ENCODE data around the gene ACTR6. TPM values are rescaled to one million over a fixed set of nuclear protein-coding genes. Genes with fewer than 3 reads are reported as not detected.

ACTR6 gene
- total and polyA plus RNA-seq, 2 of the 4 experiments (the other 2 are of a cell fraction), result 9.7 to 10.2 TPM

DNA sequence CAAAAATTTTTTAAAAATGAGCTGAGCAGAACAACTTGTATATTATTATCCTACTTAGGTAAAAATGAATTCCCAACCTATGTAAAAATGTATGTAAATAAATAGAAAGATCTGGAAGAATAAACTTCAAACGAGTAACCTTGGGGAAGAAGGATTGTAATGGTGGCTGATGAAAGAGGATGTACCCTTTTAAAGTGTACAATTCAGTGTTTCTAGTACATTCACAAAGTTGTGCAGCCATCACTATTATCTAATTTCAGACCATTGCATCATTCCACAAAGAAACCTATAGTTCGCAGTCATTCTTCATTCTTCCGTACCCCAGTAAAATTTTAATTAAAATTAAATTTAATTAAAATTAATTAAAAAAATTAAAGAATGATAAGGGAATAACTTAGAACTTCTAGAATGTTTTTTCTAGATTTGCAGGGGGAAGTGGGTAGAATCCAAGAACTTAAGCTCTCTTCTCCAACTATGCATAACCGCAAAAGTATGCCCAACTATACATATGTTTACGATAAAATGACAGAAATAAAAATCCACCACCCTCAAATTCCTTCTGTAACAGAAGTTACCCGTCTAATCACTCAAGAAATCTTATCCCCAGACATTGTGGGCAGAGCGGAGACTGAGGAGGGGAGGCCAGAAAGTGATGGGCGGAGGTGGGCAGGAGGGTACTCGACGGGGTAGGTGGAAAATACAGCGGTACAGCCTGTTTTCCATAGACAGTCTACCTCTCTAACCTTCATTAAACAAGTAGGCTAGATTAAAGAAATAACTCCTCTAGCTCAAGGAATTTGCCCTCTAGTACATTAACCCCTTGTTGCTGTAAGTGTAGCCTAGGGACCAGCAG is 65.3 kb downstream of the ACTR6 start:
- Histone ChIP-seq H3K79me1 (ENCODE audit: low read depth in 1 of 2, low read length in 2 of 2) (peaks cover 14 to 17% of the 10 kb centered on the region in 2 experiments; a peak in 3 of 4 replicates), H3K14ac (replicated peaks; ENCODE audit: low read depth, low read length) (0 out of 2 replicates have a peak overlapping the region, but pooled peaks have one; percentile 5), H4K91ac (ENCODE audit: insufficient read depth, low read depth, low read length) (0 out of 2 replicates have a peak overlapping the region, but pooled peaks have one; percentile 10), H4K20me1 (ENCODE audit: insufficient read depth, low read length) (peaks cover 8% of the 10 kb centered on the region), H2AFZ (replicated peaks; ENCODE audit: low read length, poor library complexity) (peak overlapping the region; percentile 98), H2BK5ac (ENCODE audit: low read depth, low read length, poor library complexity, severe bottlenecking) (peak overlapping the region; percentile 6), H3K36me3 (ENCODE audit: control insufficient read depth, insufficient read depth, low read length) (no peaks in the 10 kb centered on the region), H3K4me1 (ENCODE audit: control insufficient read depth, insufficient read depth, low read length) (peaks cover 3% of the 10 kb centered on the region), H4K8ac (ENCODE audit: low read depth in 2 of 2, low read length in 2 of 2) (peak overlapping the region; percentile 61 to 90), H2AK9ac (replicated peaks; ENCODE audit: low read depth, low read length, poor library complexity) (no peak overlapping the region), H3K23ac (ENCODE audit: low read depth, low read length) (no peak overlapping the region), H2BK15ac (ENCODE audit: low read depth, low read length) (peak overlapping the region; percentile 29; the same call in 1 of the 3 replicates), H3K56ac (ENCODE audit: extremely low read depth, insufficient read depth, low read length) (no peak overlapping the region), H3K27me3 (ENCODE audit: control insufficient read depth, insufficient read depth, low read length) (no peaks in the 10 kb centered on the region), H3K4me2 (ENCODE audit: low read depth, low read length) (peak overlapping the region; percentile 69), H2BK20ac (ENCODE audit: low read depth, low read length) (no peak overlapping the region), H3K9ac (ENCODE audit: low read depth, low read length) (peak overlapping the region; percentile 5; the same call in 1 of the 2 replicates), H3K27ac (ENCODE audit: insufficient read depth, low read length) (no peak overlapping the region), H2AK5ac (ENCODE audit: low read depth, low read length) (no peak overlapping the region), H3K4ac (ENCODE audit: low read depth, low read length) (peak overlapping the region; percentile 63), H2BK120ac (ENCODE audit: low read depth, low read length) (no peak overlapping the region), H3K18ac (ENCODE audit: low read depth, low read length) (0 out of 2 replicates have a peak overlapping the region, but pooled peaks have one; percentile 10), H3K9me1 (ENCODE audit: insufficient read depth, low read length) (0 out of 2 replicates have a peak, but pooled peaks cover 3% of the 10 kb centered on the region), H4K5ac (ENCODE audit: low read depth, low read length) (peak overlapping the region; percentile 69), H3K9me3 (ENCODE audit: control insufficient read depth, insufficient read depth, low read length) (no peaks in the 10 kb centered on the region), H3K4me3 (ENCODE audit: insufficient read depth, low read depth, low read length) (peak overlapping the region; percentile 89; the same call in 1 of the 2 replicates)
- ChIA-PET POLR2A (ENCODE audit: unreplicated experiment) (no interaction called here), CTCF (no interaction called here)
- no peak for TF ChIP-seq CHD1 (IDR thresholded peaks at IDR 0.05; ENCODE audit: low read depth, low read length)
- TF ChIP-seq SMC3 (IDR thresholded peaks at IDR 0.05; ENCODE audit: low read depth, low read length), result no peak
- no peak for TF ChIP-seq POLR2A (IDR thresholded peaks at IDR 0.05; ENCODE audit: low read depth, low read length)
- TF ChIP-seq CEBPB (IDR thresholded peaks at IDR 0.05; ENCODE audit: low read depth, low read length), result no peak
- TF ChIP-seq, protein P1, sequence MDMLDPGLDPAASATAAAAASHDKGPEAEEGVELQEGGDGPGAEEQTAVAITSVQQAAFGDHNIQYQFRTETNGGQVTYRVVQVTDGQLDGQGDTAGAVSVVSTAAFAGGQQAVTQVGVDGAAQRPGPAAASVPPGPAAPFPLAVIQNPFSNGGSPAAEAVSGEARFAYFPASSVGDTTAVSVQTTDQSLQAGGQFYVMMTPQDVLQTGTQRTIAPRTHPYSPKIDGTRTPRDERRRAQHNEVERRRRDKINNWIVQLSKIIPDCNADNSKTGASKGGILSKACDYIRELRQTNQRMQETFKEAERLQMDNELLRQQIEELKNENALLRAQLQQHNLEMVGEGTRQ (IDR thresholded peaks at IDR 0.05; ENCODE audit: low read depth, low read length), result no peak
- TF ChIP-seq NFE2L2 (IDR thresholded peaks at IDR 0.05; ENCODE audit: low read depth, low read length), result no peak
- no peak for TF ChIP-seq MAFK (IDR thresholded peaks at IDR 0.05; ENCODE audit: low read depth, low read length)
- no peak for TF ChIP-seq FOS (IDR thresholded peaks at IDR 0.05; ENCODE audit: low read depth, low read length)
- no peak for TF ChIP-seq RCOR1 (IDR thresholded peaks at IDR 0.05; ENCODE audit: insufficient replicate concordance, low read length)
- TF ChIP-seq RAD21 (IDR thresholded peaks at IDR 0.05; ENCODE audit: low read length), result no peak
- TF ChIP-seq, protein P2, sequence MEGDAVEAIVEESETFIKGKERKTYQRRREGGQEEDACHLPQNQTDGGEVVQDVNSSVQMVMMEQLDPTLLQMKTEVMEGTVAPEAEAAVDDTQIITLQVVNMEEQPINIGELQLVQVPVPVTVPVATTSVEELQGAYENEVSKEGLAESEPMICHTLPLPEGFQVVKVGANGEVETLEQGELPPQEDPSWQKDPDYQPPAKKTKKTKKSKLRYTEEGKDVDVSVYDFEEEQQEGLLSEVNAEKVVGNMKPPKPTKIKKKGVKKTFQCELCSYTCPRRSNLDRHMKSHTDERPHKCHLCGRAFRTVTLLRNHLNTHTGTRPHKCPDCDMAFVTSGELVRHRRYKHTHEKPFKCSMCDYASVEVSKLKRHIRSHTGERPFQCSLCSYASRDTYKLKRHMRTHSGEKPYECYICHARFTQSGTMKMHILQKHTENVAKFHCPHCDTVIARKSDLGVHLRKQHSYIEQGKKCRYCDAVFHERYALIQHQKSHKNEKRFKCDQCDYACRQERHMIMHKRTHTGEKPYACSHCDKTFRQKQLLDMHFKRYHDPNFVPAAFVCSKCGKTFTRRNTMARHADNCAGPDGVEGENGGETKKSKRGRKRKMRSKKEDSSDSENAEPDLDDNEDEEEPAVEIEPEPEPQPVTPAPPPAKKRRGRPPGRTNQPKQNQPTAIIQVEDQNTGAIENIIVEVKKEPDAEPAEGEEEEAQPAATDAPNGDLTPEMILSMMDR (conservative IDR thresholded peaks at IDR 0.05; ENCODE audit: low read depth, low read length), result no peak
- TF ChIP-seq, protein P3, sequence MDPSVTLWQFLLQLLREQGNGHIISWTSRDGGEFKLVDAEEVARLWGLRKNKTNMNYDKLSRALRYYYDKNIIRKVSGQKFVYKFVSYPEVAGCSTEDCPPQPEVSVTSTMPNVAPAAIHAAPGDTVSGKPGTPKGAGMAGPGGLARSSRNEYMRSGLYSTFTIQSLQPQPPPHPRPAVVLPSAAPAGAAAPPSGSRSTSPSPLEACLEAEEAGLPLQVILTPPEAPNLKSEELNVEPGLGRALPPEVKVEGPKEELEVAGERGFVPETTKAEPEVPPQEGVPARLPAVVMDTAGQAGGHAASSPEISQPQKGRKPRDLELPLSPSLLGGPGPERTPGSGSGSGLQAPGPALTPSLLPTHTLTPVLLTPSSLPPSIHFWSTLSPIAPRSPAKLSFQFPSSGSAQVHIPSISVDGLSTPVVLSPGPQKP (IDR thresholded peaks at IDR 0.05; ENCODE audit: borderline replicate concordance, low read depth, low read length), result no peak
- in situ Hi-C loops (cut with MboI; ENCODE audit: low sequenced_read_pairs), result no loop called here
- DNase-seq (no peak), ATAC-seq (ENCODE audit: low read depth) (no peak)
- no CpG with 5 or more reads among the region's 11 CpGs for WGBS, 2 experiments (ENCODE audit: extremely low coverage in 2 of 2, insufficient read length in 1 of 2)
- no TSS peak for BruUV-seq (replicated peaks)
- intact Hi-C loops (cut with micrococcal nuclease), result loop anchor here (5.0 kb wide), 1 partner anchor 61 kb away; no protein-coding TSS in a partner anchor
- dilution Hi-C loops (cut with HindIII; ENCODE audit: low sequenced_read_pairs, unreplicated experiment), result no loop called here

Measured in IMR-90 (cell line).